Stimulated activated CD8-positive, alpha-beta memory T cell treated with anti-CD3 and anti-CD28 coated beads, Interleukin-7, amount 100 ng/mL, for 48 hours (primary cell): Measurements from ENCODE around the gene FOXO3.
"Not testable (repeated sequence)": the region's sequence is repeated elsewhere in the genome, so short reads cannot be mapped to it uniquely, and the experiment has no call there.

Experiments used
- DNase-seq, 2 donors: peaks; one replicate each; pipeline ENCODE4 v3.0.0-alpha.2; 2020; ENCODE audit warnings: low read depth in 1 of 2; ENCODE audit errors: extremely low read depth in 1 of 2

FOXO3 gene

DNA sequence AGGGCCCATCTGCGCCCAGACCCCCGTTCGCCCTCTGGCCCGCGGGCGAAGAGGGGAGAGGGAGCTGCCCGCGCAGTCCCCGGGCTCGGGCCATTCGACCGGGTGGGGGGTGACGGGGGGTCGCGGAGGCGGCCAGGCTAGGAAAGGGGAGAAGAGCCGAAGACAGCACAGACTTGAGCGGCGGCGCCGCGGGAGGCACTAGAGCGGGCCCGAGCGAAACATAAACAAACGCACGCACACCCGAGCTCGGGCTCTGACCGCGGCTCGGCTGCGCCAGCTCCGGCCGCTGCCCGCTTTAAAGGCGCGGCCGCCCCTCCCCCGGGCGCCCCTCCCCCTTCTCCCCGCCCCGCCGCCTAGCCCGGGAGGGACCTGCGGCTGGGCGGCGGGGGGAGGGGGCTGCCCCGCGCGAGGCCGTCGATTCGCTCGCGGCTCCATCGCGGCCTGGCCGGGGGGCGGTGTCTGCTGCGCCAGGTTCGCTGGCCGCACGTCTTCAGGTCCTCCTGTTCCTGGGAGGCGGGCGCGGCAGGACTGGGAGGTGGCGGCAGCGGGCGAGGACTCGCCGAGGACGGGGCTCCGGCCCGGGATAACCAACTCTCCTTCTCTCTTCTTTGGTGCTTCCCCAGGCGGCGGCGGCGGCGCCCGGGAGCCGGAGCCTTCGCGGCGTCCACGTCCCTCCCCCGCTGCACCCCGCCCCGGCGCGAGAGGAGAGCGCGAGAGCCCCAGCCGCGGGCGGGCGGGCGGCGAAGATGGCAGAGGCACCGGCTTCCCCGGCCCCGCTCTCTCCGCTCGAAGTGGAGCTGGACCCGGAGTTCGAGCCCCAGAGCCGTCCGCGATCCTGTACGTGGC is at the start of gene FOXO3:
FOXO3 (plus strand) TSS at position 455 of the 846 bp plus-strand sequence; CDS start at position 747, 292 bp downstream.
- peak; percentile 27 to 37 for DNase-seq

DNA sequence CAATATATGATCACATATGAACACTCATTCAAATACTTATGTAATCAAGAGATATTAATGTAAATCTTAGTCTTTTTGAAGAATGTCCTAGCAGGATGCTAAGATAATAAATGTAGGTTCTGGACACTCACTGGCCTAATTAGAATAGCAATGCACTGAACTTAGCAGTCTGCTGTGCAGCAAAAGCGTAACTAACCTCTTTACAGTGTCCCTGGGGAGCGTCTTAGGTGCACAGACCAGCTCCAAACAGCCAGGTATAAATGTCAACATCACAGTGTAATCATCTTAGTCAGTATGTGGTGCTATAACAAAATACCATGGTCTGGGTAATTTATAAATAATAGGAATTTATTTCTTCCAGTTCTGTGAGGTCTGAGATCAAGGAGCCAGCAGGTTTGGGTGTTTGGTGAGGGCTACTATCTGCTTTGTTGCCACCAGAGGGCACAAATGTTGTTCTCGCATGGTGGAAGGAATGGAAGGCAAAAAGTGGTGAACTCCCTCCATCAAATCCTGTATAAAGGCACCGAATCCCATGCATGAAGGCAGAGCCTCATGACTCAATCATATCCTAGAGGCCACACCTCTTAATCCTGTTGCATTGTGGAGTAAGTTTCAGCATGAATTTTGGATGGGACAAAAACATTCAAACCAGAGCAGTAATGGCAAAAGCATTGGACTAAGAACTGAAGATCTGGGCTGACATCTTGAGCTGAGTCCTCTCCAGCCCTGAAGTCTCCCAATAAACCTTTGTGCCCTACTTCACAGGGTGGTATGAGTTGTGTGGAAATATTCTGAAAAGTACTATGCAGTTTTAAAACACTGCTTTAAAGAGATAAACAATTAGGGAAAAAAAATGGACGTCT is 41.8 kb upstream of the FOXO3 start:
- DNase-seq: no peak

DNA sequence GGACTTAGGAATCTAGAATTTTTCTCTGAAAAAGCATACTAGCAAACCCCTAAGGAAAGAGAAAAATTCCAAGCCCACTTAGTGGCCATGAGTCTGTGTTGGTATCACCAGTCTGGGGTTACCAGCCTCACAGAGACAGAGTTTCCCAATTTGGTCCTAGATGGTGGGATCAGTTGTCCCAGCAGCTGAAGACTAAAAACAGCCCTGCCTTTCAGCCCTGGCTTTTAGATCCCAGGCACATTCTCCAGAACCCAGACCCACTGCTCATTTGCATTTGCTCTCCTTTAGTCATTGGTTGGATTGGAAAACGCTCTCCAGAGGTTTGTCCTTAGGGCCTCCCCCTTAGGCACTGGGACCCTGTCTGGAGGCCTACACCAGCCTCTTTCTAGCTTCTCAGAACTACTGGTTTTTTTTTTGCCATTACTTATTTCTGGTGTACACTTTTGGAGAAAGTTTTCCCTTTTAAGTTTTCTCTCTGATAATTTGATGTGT is 39.1 kb upstream of the FOXO3 start:
- DNase-seq: no peak

DNA sequence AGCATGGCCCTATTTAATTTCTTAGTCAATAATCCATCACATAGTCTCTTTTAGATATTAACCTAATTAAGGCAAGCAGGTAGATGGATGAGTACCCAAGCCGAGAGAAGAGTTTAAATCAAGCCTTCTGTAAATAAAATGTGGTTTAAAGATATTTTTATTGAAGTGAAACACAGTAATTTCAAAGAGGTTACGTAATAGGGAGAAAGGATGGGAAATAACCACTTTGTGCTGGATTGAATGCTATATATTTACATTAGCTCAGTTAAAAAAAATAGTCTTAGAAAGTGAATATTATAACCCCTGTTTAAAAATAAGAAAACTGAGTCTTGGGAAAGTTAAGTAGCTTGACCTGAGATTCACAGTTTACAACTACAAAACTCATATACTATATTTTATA is 37.0 kb upstream of the FOXO3 start:
- DNase-seq: no peak

DNA sequence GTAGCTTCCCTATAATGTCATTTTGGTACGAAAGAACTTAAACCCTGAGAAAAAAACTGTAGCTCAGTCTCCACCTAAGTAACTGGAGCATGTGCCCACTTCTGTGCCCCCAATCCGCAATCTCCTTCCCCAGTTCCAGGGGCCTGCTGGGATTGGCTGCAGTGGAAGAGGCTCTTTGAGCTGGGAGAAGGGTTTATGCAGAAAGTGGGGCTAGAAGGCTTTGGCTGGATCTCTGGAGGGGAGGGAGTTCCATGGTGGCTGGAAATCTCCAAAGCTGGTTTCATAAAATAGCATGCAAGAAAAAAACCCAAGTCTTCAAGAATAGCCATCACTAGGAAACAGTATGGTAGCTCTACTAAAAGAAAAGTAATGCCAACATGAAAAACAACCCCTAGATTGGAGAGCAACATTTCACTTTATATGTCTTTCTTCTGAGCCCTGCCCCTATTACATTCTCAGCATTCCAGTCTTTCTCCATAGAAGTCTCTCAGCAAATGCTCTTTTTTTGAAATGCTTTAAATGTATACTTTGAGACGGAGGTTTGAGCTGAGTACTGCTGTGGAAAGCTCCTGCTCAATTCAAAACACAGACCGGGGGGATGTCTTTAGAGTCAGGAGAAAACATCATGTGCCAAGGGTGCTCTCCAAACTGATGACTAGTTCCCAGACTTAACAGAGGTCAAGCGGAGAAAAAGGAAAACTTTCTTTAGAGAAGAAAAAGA is 36.0 kb upstream of the FOXO3 start:
- DNase-seq: no peak

DNA sequence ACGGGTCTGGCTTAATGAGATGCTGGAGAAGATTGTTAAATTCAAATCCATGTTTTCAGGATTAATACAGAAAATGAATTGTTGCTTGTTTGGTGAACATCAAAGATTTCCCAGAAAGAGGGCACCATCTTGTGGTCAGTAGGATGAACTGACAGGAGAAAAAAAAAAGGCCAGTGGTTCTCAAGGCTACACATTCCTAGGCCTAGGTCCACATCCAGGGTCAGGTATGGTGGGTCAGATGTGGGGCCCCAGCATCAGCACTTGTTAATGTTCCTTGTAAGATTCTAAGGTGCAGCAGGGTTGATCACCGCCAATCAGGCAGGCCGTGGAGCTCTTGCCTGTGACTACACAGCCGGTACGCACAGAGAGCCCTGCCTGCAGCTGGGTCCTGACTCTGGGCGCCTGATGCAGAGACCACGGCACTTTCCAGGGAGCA is 34.0 kb upstream of the FOXO3 start:
- DNase-seq: no peak

DNA sequence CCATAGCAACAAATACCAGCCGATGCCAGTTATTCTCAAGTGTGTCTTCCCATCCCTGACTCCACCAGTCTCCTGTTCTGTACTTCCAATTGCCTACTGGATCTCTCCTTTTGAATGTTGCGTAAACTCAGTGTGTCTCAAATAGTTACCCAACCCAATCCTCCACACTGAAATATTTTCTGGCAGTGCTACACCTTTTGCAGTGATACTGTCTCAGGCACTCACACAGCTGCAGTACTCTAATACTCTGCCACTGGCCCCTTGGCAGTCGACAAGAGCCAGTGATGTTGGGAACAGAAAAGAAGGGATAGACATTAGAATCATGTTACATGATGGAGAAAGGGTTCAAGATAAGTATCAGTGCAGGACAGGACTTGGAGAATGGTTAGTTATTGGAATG is 31.8 kb upstream of the FOXO3 start:
- no peak for DNase-seq

DNA sequence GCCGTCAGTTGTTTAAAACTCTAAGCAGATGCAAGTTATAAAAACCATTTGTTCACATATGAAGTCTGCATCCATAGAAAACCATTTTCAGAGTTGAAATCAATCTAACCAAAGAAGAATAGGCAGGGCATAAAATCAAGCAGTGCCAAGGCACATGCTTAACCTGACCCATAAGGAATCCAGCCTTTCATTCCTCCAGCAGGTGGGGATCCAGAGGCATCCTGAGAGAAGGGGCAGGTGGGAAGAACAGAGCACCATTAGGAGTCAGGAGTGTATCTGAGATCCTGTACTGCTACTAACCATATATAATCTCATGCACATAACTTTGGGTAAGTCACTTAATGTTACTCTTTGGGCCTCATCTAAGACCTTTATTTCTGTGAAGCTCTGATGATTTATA is 29.4 kb upstream of the FOXO3 start:
- no peak for DNase-seq

DNA sequence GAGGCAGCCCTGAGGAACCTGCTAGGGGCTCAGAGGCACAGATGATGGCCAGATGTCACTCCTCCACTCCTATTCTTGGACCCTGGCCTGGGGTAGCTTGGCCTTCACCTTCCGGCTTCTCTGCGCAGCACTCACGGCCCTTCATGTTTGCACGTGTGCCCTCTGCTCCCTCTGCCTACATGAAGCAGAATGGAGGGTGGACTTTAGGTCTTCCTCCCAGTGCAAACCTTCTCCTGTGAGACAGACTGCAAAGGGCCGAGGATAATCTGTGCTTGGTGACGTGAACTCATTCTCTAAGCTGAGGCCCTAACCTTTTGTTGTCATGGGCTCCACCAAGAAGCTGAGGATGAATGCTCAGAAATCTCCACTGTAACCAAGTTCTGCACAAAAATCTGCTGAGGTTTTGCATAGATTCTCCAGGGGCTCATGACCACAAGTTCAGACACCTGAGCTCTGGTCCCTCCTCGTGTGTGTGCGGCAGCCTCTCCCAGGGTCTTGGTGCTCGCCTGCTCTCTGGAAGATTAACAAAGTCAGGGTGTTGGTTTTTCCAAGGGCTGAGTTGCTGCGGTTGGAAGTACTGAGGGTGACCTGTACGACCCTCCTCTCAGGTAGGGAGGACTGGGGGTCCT is 25.5 kb upstream of the FOXO3 start:
- DNase-seq: no peak

DNA sequence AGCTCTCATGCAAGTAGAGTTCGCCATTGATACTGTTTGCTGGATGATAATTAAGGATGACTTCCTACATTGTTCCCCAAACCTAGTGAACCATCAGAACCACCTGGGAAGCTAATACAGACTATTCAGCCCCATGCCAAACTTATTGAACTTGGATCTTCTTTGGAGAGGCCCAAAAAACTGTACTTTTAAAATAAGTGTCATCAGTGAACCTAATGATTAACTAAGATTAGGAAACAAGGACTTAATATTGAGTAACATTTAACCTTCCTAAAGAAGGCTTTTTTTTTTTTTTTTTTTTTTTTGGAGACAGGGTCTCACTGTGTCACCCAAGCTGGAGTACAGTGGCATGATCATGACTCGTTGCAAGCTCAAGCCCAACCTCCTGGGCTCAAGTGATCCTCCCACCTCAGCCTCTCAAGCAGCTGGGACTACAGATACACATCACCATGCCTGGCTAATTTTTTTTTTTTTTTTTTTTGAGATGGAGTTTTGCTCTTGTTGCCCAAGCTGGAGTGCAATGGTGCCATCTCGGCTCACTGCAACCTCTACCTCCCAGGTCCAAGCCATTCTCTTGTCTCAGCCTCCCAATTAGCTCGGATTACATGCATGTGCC is 24.7 kb upstream of the FOXO3 start:
- DNase-seq: not testable (repeated sequence)

DNA sequence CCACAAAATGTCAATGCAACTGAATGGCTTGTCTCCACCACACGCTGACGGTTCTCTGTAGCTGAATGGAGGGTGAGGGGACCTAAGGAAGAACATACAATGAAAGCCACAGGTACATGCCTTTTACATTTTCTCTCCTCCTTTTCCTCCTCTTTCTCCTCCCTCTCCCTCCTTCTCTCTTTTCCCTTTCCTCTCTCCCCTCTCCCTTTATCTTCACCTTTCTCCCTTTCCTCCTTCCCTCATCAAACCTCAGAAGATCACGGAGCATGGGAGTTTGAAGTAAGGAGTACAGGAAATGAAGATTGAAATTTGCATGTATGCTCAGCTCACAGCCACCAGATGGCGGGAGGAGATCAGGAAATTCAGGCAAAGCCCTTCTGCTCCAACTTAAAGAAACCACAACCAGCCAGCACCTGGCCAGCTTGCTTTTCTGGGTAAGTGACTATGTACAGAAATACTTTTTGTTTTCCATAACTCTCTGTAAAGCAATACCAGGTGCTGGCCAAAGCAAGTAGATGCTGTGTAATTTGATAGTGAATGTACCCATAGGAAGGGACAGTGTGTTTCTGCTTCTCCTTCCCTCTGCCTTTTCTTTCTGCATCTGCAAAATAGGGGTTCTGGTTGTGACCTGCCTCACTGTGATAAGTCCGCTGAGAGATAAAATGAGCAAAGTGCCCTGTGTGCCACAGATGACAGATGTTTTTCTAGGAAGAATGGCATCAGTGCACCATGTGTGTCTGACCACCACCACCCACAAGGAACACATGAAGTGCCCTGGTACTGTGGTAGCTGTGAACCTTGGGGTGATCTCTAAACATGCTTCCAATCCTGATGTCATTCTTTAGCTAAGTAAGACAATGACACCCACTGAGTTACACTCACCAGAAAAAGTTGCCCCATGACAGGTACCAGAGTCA is 18.6 kb upstream of the FOXO3 start:
- peak; percentile 18 to 37 for DNase-seq

DNA sequence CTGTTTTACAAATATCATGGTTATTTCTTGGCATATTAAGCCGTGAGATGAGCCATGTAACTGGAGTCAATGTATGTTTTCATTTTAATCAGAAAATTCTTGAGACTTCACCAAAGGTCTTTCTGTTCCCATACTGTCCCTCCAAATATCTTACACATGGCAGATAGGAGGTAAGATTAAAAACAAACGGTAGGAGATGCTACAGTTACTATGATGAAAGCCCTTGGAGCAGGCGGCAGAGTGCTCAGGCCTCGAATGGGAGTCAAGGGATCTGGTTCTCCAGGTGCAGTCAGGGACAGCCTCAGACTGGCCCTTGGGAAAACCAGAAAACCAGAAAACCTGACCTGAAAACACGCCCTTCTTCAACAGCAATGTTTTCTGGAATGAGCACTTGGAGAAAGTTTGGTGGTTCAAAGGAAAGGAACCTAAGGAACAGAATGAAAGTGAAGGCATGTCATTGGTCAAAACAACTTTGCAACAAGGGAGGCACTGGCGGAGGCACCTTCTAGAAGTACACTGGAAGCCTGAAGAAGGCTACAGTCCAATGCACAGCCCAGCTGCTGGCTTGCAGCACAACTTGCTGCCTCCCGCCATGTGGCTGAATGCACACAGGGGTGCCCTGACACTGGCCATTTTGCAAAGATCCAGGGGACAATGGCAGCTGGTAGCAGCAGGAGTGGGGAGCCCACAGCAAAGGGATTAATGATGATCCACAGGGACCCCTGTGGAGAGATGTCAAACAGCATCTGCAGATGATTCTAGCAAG is 17.4 kb upstream of the FOXO3 start:
- DNase-seq: no peak

DNA sequence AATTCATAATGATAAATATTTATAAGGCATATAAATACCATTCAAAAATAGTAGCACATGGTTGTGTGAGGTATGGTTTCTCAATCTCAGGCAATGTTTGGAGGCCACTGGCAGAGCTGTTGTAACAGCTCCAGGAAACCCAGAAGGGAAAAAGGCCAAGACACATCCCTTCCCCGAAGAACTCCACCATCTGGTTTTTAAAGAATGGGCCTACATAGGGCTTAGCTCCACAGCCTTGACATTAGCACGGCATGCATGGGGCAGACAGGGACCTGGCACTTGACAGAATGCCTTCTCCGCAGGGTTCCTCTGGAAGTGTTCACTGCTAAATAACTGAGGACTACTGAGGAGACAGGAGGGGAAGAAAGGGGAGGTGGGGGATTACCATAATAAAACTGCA is 16.1 kb upstream of the FOXO3 start:
- no peak for DNase-seq

DNA sequence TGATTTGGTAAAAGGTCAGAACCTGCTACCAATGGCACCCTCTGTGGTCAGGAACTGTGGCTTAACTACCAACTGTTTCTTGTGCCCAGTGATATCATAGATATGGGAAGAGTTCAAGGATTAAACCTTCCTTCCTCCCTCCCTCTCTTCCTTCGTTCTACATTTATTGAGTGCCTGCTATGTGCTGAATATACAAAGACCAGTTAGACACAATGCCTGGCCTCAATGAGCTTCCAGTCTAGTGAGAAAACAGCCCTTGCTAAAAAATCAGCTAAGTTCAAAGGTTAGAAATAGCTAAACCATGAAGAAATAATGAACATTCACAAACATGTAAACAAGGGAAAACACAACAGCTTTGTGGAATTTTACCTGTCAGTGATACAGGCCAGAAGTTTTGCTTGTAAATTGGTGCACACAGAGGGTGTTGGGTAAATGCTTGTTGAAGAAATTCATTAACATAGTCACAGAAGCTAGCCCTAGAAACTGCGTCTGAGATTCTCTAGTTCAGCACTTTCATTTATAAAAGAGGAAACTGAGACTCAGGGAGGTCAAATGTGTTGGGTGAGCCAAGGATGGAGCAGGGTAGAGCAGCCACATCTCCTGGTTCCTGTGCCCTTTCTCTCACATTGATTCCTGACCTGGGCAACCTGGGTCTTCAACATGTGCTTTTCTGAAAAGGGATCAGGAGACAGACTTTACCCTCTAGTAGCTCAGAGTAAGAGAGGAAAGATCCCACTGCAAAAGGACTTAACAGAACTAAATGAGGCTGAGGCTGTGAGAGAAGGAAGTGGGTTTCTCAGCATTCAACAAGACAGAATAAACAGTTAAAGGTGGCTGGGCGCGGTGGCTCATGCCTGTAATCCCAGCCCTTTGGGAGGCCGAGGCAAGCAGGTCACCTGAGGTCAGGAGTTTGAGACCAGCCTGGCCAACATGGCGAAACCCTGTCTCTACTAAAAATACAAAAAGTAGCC is 14.4 kb upstream of the FOXO3 start:
- DNase-seq: no peak

DNA sequence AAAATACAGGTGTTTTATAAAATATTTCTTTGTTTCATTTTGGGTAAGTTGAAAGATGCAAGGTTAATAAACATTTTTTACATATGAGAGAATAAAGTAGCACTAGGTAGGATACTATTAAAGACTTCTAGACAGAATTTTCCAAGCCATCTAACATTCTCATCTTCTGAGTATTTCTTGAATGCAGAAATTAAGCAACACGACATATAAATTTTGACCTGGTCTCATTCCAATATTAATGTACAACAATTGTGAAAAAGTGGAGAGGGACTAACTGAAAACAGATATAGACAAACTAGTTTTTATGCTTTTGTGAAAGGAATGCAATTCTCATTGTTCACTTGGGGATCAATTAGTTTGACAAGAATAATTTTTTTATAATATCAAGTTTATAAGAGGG is 11.5 kb upstream of the FOXO3 start:
- no peak for DNase-seq

DNA sequence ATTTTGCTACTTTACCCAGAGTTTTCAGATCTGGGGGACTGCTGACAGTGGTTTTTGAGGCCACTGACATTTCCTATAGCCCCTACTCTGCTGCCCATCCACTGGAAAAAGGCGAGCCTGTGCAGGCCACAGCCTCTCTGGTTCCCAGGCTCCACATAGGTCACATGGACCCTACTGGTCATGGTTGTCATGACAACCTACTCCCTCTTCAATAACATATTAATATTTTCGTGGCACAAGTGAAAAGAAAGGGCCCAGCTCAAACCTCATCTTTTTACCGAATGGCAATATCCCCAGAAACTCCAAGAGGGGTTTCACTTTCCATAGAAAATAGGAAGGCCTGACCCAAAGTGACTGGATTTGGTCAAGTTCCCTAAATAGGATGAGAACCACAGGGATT is 11.0 kb upstream of the FOXO3 start:
- DNase-seq: no peak

DNA sequence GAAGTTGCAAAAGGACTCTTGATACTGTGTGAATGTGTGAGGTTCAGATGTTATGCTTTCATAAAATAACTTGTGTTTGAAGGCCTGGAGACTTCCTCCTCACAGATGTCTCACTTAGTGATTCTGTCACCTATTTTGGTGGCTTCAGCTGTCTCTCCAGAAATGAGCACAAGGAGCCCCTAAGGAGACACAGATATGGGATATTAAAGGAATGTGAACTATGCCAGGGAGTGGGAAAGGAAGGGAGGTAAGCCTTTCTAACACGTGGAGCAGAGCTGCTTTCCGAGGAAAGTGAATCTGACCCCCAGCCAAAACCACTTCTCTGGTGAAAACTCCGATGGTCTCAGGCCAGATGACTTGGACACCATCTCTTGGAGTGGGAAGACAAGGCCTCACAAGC is 10.5 kb upstream of the FOXO3 start:
- DNase-seq: no peak
